Sigmoid colon (tissue), 4 donors: ENCODE measurements around the gene CCIN.

Source experiments
- CTCF ChIP-seq, 4 experiments: fragments of 450-650 bp in 3 of 4; fragments of 200-600 bp in 1 of 4; IDR thresholded peaks; one replicate each; pipeline ENCODE4 v1.5.1; 2016 to 2019; ENCODE audit warnings: antibody characterized with exemption in 4 of 4, mild to moderate bottlenecking in 3 of 4, moderate library complexity in 2 of 4
- EP300 ChIP-seq, 4 donors: sonication (generic); formaldehyde crosslinking; IDR thresholded peaks; one replicate each; pipeline ENCODE4 v1.6.1; 2017; ENCODE audit warnings: antibody characterized with exemption in 4 of 4
- POLR2A ChIP-seq, 2 donors: fragments of 450-650 bp; IDR thresholded peaks; one replicate each; pipeline ENCODE4 v1.6.1; 2016; ENCODE audit warnings: antibody characterized with exemption in 2 of 2, mild to moderate bottlenecking in 2 of 2, moderate library complexity in 2 of 2
- POLR2AphosphoS5 ChIP-seq, 4 donors: sonication (generic); formaldehyde crosslinking; IDR thresholded peaks; one replicate each; pipeline ENCODE4 v1.6.1; 2017; ENCODE audit warnings: antibody characterized with exemption in 4 of 4

GRCh38 chr9:36128349-36128748 lies 40.8 kb upstream of the CCIN start:
- TF ChIP-seq POLR2A (IDR thresholded peaks at IDR 0.05) (no peak), CTCF (IDR thresholded peaks at IDR 0.05) (no peak), EP300 (IDR thresholded peaks at IDR 0.05) (no peak), POLR2AphosphoS5 (IDR thresholded peaks at IDR 0.05) (no peak)
